Peyer's patch (tissue), 4 donors: ENCODE measurements around the gene SPDYE17.
"Not testable (repeated sequence)": the region's sequence is repeated elsewhere in the genome, so short reads cannot be mapped to it uniquely, and the experiment has no call there.

Experiments used
- POLR2A ChIP-seq, 2 donors: fragments of 450-650 bp; IDR thresholded peaks; one replicate each; pipeline ENCODE4 v1.5.1; 2017; ENCODE audit warnings: antibody characterized with exemption in 2 of 2, mild to moderate bottlenecking in 2 of 2, moderate library complexity in 2 of 2
- TF ChIP-seq, protein P1 (sequence below), 6 experiments: fragments of 450-650 bp in 4 of 6; fragments of 200-600 bp in 2 of 6; sonication (generic) in 1 of 6; IDR thresholded peaks; one replicate each; pipeline ENCODE4 v1.5.1; 2017 to 2019; ENCODE audit warnings: antibody characterized with exemption in 6 of 6, mild to moderate bottlenecking in 3 of 6, moderate library complexity in 1 of 6

- TF ChIP-seq, protein P1, sequence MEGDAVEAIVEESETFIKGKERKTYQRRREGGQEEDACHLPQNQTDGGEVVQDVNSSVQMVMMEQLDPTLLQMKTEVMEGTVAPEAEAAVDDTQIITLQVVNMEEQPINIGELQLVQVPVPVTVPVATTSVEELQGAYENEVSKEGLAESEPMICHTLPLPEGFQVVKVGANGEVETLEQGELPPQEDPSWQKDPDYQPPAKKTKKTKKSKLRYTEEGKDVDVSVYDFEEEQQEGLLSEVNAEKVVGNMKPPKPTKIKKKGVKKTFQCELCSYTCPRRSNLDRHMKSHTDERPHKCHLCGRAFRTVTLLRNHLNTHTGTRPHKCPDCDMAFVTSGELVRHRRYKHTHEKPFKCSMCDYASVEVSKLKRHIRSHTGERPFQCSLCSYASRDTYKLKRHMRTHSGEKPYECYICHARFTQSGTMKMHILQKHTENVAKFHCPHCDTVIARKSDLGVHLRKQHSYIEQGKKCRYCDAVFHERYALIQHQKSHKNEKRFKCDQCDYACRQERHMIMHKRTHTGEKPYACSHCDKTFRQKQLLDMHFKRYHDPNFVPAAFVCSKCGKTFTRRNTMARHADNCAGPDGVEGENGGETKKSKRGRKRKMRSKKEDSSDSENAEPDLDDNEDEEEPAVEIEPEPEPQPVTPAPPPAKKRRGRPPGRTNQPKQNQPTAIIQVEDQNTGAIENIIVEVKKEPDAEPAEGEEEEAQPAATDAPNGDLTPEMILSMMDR (IDR thresholded peaks at IDR 0.05) = not testable (repeated sequence)
- not testable (repeated sequence) for TF ChIP-seq POLR2A (IDR thresholded peaks at IDR 0.05)
Measured at GRCh38 chr7:76972391-76972790, 59.8 kb downstream of the SPDYE17 start.
